ENCODE data around the gene SLC8A1.

SLC8A1 gene

DNA sequence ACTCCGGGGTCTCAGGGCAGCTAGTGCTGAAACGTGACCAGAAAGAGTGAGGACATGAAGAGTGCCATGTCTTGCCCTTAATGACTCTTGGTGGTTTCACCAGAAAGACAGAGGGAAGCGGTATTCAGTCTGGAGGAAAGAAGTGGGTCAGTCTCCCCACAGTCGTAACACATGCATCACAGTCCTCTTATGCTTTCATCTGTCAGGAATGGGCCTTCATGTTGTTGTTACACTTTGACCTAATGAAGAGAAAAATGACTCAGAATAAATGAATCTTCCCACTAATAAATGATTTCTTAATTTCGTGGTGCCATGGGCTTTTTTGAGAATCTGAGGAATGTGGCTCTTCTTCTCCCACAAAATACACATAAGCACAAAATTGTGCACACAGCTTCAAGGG lies 103.2 kb downstream of the SLC8A1 start:
- no peak for DNase-seq

- DNase-seq = no peak
Observed at GRCh38 chr2:40348038-40348437, 103.9 kb downstream of the SLC8A1 start.

GRCh38 chr2:40346535-40347354 lies 105.1 kb downstream of the SLC8A1 start:
- no peak for DNase-seq

DNA sequence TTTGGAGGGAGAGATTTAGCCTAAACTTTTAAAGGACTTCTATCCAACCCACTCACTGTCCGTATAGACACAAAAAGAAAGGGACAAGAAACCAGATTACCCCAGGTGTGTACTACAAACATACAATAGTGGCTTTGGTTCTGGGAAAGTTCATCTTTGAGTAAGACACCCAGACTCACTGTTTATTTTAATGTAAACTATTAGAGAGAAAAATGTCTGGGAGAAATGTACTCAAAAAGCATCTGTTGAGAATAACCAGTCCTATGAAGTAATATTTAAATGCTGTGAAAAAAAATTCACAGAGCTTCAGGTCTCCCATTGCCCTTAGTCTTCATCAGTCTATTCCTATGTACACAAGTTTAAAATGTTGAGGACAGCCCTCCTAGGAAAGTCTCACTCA lies 107.5 kb downstream of the SLC8A1 start:
- DNase-seq = no peak

DNA sequence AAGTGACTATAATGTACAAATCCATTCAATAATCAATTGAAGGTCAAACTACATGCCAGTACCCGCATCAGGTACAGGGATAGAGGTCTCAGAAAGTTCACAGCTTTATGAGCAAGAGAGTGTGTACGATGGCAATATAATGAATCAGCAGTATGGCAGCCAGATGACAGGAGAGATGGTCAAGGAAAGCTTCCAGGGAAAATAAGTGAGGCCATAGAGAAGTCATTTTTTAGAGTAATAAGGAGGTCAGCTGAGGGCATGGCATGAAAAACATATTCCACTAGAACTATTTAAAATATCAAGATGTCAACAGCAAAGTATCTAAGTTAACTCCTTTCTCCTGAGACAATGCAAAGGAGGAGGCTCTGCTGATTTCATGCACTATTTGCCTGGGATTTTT lies 108.0 kb downstream of the SLC8A1 start:
- DNase-seq = no peak

DNA sequence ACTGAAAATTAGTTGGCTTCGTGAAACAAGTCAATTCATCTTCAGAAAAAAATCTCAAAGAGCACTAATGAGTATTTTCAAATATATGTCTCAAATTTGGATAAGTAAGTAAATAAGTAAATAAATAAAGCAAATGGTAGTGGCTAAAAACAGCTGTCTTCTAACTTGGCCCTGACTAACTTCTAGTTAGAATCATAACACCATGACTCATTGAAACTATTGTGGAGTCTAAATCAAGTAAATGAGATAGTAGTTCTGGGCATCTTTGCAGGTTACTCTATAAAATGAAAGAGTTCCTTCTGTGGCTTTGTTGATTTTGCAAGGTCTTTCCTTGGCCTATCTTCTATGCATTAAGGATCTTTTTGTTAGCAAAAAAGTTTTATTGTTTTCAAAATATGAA lies 110.7 kb downstream of the SLC8A1 start:
- DNase-seq = no peak

DNA sequence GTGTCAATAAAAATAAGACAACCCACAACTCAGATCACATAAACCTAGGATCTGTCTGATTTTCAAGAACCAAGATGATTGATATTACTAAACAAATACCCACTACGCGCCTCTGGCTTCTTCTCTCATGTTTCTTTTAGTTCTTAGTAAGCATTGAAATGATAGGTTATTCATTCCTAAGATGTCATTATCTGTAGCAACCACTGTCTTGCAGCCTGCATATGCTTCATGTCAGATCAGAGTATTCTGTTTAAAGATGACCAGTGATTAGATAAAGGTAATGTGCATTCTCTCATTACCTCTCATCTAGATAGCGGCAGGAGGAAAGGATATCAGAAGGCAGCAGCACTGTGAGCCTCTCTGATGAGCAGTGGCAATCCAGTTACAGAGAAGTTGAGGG lies 112.9 kb downstream of the SLC8A1 start:
- no peak for DNase-seq

DNA sequence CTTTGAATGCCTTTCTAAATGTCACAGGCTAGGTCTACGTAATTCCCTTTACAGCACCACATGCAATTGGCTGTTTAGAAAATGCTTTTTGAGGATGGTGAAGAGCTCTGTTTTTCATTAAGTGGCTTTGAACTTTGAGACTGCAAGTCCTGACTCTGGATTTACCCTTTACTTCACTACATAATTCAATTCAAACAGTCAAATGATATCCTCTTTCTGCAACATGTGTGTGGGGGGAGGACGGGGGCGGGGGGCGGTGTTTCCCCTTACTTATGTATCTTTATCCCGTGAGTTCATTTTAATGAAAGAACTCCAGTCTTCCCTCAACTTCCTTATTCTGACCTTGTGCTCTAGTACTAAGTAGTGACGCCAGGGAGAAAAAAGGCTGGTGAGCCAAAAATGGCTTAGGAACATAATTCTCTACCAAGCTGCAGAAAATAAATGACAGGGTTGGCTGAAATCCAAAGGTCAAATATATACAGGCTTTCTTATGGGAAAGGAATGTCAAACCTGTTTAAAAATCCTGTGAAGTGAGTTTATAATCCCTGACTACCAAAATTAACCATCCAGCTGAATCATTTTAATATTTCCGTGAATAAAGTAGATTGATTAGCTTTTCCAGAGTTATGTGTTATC lies 119.6 kb downstream of the SLC8A1 start:
- DNase-seq = no peak

DNA sequence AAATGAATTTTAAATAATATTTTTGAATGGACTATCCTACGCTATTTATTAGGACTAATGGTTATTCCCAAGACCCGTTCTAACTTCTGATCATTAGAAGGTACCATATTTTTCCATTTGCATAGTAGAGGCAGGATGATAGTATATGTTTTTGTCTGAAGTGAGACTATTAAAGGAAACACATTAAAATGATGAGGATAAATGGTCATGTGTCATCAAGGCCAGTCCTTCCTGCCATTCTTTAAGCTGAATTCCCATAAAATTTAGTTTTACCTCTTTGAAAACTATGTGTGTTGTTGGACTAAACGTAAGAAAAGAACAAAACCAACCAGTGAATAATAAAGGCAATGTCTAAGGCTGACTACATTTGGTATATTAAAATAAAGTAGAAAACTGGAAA lies 121.8 kb downstream of the SLC8A1 start:
- DNase-seq = no peak

- no peak for DNase-seq
Observed at GRCh38 chr2:40329739-40330030, 122.2 kb downstream of the SLC8A1 start.

DNA sequence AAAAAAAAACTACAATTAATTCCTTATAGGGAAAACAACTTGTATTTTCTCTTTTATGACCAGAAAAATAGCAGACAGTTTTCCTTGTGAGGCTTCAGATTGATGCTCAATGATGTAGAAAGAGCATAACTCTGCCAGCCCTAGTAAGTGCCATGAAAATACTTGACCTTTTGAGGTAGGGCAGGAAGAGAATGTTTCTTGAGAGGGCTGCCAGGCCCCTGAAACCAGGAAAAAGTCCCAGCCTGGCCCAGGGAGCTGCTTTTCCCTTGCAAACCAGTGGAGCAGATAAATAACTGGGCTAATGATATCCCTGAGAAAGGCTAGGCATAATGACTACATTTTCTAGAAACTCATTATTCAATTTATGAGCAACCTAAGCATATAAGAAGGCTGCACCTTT lies 126.8 kb downstream of the SLC8A1 start:
- no peak for DNase-seq

- DNase-seq = no peak
Observed at GRCh38 chr2:40324656-40325055, 127.2 kb downstream of the SLC8A1 start.

- no peak for DNase-seq
Observed at GRCh38 chr2:40321822-40322221, 130.1 kb downstream of the SLC8A1 start.

DNA sequence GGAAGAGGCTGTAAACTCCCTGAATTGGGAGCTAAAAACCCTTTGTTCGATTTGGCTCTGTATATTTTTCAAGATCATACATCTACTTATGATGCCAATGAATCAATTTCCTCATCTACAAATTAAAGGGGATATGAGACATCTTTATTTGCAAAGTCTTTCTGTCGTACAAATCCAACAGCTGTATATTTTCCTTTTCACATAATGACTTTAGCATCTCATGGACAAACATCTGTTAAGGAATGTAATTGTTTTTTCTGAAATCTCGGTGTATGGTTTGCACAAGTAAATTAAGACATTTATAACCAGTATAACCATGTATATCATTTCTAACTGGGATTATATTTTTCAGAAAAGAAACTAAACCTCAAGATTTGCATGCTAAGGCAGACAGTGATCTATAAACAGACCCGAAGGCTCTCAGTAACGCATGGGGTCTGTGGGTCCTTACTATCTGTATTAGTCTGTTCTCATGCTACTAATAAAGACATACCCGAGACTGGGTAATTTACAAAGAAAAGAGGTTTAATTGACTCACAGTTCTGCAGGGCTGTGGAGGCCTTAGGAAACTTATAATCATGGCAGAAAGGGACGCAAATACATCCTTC lies 130.8 kb downstream of the SLC8A1 start:
- DNase-seq = no peak

GRCh38 chr2:40318921-40319320 lies 133.0 kb downstream of the SLC8A1 start:
- no peak for DNase-seq

GRCh38 chr2:40317761-40318160 lies 134.1 kb downstream of the SLC8A1 start:
- DNase-seq = no peak

GRCh38 chr2:40317046-40317445 lies 134.8 kb downstream of the SLC8A1 start:
- no peak for DNase-seq

GRCh38 chr2:40316620-40317019 lies 135.3 kb downstream of the SLC8A1 start:
- DNase-seq = no peak

DNA sequence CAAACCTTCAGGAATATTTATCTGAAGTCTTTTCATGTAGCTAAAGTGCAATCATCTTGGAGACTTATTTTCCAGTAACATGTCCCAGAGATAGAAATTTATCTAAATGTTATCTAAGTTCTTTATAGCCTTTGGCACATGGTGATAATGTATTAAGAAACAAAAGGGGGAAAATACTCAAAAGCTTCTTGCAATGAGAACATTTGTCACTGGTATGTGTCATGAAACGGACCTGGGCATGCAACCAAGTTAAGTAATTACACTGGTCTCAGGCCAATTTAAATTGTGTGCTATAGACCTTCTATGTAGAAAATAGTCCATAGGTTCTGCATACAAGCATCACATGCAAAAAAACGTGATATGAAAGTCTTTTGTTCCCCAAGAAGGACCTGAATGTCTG lies 136.2 kb downstream of the SLC8A1 start:
- DNase-seq = no peak

DNA sequence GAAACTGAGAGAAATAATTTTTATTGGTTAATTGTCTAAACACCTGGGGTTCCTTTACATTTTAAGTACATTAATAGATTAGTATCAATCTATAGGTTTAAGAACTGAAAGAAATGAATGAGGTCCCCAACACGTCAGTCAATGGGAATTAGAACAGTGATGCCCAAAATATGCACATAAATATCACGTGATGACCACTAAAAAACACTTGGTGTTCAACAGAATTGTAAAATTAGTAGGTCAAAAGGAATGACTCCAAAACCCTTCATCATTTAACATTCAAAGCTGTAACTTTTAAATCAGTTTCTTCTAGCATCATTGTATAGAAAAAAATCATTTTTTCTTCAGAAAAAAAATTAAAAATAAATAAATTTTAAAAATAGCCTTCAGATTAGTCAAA lies 140.9 kb downstream of the SLC8A1 start:
- no peak for DNase-seq

GRCh38 chr2:40310303-40310702 lies 141.6 kb downstream of the SLC8A1 start:
- no peak for DNase-seq

- no peak for DNase-seq
Observed at GRCh38 chr2:40304340-40304739, 147.6 kb downstream of the SLC8A1 start.

GRCh38 chr2:40303746-40304145 lies 148.1 kb downstream of the SLC8A1 start:
- no peak for DNase-seq

DNA sequence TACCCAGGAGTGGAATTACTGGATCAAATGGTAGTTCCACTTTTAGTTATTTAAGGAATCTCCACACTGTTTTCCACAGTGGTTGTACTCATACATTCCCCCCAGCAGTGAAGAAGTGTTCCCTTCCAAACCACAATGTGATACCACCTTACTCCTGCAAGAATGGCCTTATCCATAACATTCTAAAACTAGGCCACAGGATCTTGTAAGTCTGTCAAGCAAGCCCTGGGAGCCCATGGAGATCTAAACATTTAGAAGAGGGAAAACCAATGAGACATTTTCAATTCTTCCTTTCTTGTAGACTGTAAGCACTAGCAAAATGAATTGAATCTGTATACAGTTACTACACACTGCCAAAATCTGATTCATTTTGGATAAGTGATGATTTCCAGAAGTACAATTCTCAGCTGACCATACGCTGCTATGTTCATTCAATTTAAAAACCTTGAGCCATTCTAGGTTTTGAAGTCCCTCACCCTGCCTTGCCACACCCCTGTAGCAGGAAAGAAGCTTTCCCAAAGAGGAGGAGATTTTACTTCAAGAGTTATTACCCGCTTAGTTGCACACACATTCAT lies 149.1 kb downstream of the SLC8A1 start:
- DNase-seq = no peak

All from central memory CD4-positive, alpha-beta T cell (primary cell).